IMR-90 (cell line): Measurements from ENCODE around the gene ATRN. TPM values are rescaled to one million over a fixed set of nuclear protein-coding genes. Genes with fewer than 3 reads are reported as not detected.

Experiments used
- ATAC-seq: fragments of 200-7000 bp; cut with Tn5 transposase; 2 replicates; pipeline ENCODE4 v1.9.1; 2020; ENCODE audit warnings: low read depth, mild to moderate bottlenecking, moderate library complexity
- BruUV-seq: library from RNA; stranded (reverse); fragments of 400-500 nt; replicated peaks from 2 replicates; lab custom pipeline; 2021; lab: Mats Ljungman, UMichigan
- CTCF ChIA-PET: fragments of 300-600 bp; formaldehyde crosslinking; extraction: SDS; loops from one replicate; lab custom pipeline; 2021; ENCODE audit warnings: antibody characterized with exemption; lab: Yijun Ruan, JAX
- POLR2A ChIA-PET: fragments of 300-600 bp; sonication (Branson Sonifier 250); formaldehyde crosslinking; loops from one replicate; lab custom pipeline; 2022; ENCODE audit warnings: antibody characterized with exemption; ENCODE audit not compliant: unreplicated experiment; lab: Charles Lee
- DNase-seq: peaks from one replicate; pipeline ENCODE4 v3.0.0; 2013
- H2AFZ ChIP-seq: replicated peaks from 2 replicates; pipeline ENCODE3; 2013; ENCODE audit warnings: low read length, mild to moderate bottlenecking; ENCODE audit not compliant: poor library complexity
- H2AK5ac ChIP-seq: 2 replicates; pipeline ENCODE4 v1.6.1; 2013; ENCODE audit warnings: low read depth, low read length, inconsistent platforms
- H2AK9ac ChIP-seq: replicated peaks from 2 replicates; pipeline ENCODE3; 2013; ENCODE audit warnings: mild to moderate bottlenecking, low read depth, low read length, moderate library complexity; ENCODE audit not compliant: poor library complexity
- H2BK120ac ChIP-seq: 2 replicates; pipeline ENCODE4 v1.6.1; 2013; ENCODE audit warnings: low read depth, low read length, inconsistent platforms
- H2BK15ac ChIP-seq: 3 replicates; pipeline ENCODE4 v1.6.1; 2013; ENCODE audit warnings: low read depth, low read length, inconsistent platforms
- H2BK20ac ChIP-seq: 2 replicates; pipeline ENCODE4 v1.6.1; 2013; ENCODE audit warnings: low read depth, mild to moderate bottlenecking, inconsistent platforms, low read length, moderate library complexity
- H2BK5ac ChIP-seq: 2 replicates; pipeline ENCODE4 v1.6.1; 2013; ENCODE audit warnings: mild to moderate bottlenecking, low read depth, low read length, inconsistent platforms; ENCODE audit not compliant: poor library complexity, severe bottlenecking
- H3K14ac ChIP-seq: replicated peaks from 2 replicates; pipeline ENCODE4 v1.6.1; 2013; ENCODE audit warnings: low read depth, low read length, inconsistent platforms
- H3K18ac ChIP-seq: 2 replicates; pipeline ENCODE4 v1.6.1; 2013; ENCODE audit warnings: low read depth, low read length, control low read depth
- H3K23ac ChIP-seq: 2 replicates; pipeline ENCODE4 v1.6.1; 2013; ENCODE audit warnings: low read depth, low read length, inconsistent platforms
- H3K27ac ChIP-seq: 2 replicates; pipeline ENCODE4 v1.5.1; 2013; ENCODE audit warnings: mild to moderate bottlenecking, control low read depth, low read length; ENCODE audit not compliant: insufficient read depth
- H3K27me3 ChIP-seq: 2 replicates; pipeline ENCODE4 v1.6.1; 2013; ENCODE audit warnings: low read length; ENCODE audit not compliant: control insufficient read depth, insufficient read depth
- H3K36me3 ChIP-seq: 2 replicates; pipeline ENCODE4 v1.6.1; 2013; ENCODE audit warnings: low read length, mixed read lengths; ENCODE audit not compliant: control insufficient read depth, insufficient read depth
- H3K4ac ChIP-seq: 2 replicates; pipeline ENCODE4 v1.6.1; 2013; ENCODE audit warnings: low read depth, low read length, inconsistent platforms
- H3K4me1 ChIP-seq: 2 replicates; pipeline ENCODE4 v1.6.1; 2013; ENCODE audit warnings: low read length, mixed read lengths; ENCODE audit not compliant: control insufficient read depth, insufficient read depth
- H3K4me2 ChIP-seq: 2 replicates; pipeline ENCODE4 v1.6.1; 2013; ENCODE audit warnings: low read depth, mild to moderate bottlenecking, control low read depth, low read length, moderate library complexity
- H3K4me3 ChIP-seq: 2 replicates; pipeline ENCODE4 v1.5.1; 2013; ENCODE audit warnings: low read depth, mild to moderate bottlenecking, control low read depth, low read length, moderate library complexity; ENCODE audit not compliant: insufficient read depth
- H3K56ac ChIP-seq: 2 replicates; pipeline ENCODE4 v1.6.1; 2013; ENCODE audit warnings: low read length, inconsistent platforms; ENCODE audit not compliant: insufficient read depth; ENCODE audit errors: extremely low read depth
- H3K79me1 ChIP-seq, 2 experiments: 2 replicates each; pipeline ENCODE4 v1.6.1; 2013; ENCODE audit warnings: low read length in 2 of 2, inconsistent platforms in 1 of 2, low read depth in 1 of 2
- H3K9ac ChIP-seq: 2 replicates; pipeline ENCODE4 v1.6.1; 2013; ENCODE audit warnings: low read depth, low read length, control low read depth
- H3K9me1 ChIP-seq: 2 replicates; pipeline ENCODE4 v1.6.1; 2013; ENCODE audit warnings: low read length, inconsistent platforms; ENCODE audit not compliant: insufficient read depth
- H3K9me3 ChIP-seq: 2 replicates; pipeline ENCODE4 v1.6.1; 2013; ENCODE audit warnings: low read length; ENCODE audit not compliant: control insufficient read depth, insufficient read depth
- H4K20me1 ChIP-seq: 2 replicates; pipeline ENCODE4 v1.6.1; 2013; ENCODE audit warnings: low read length, inconsistent platforms; ENCODE audit not compliant: insufficient read depth
- H4K5ac ChIP-seq: 2 replicates; pipeline ENCODE4 v1.6.1; 2013; ENCODE audit warnings: mild to moderate bottlenecking, low read depth, low read length, control low read depth
- H4K8ac ChIP-seq, 2 experiments: 2 replicates each; pipeline ENCODE4 v1.6.1; 2013; ENCODE audit warnings: low read depth in 2 of 2, low read length in 2 of 2, control low read depth in 1 of 2, inconsistent platforms in 1 of 2
- H4K91ac ChIP-seq: 2 replicates; pipeline ENCODE4 v1.6.1; 2013; ENCODE audit warnings: low read depth, low read length, inconsistent platforms; ENCODE audit not compliant: insufficient read depth
- BHLHE40 ChIP-seq: fragments of 150-350 bp; IDR thresholded peaks from 2 replicates; pipeline ENCODE4 v1.6.1; 2016; ENCODE audit warnings: mild to moderate bottlenecking, low read depth, low read length
- CEBPB ChIP-seq: IDR thresholded peaks from 2 replicates; pipeline ENCODE4 v1.6.1; 2012; ENCODE audit warnings: low read depth, low read length, improper control_type of control experiment
- CHD1 ChIP-seq: IDR thresholded peaks from 2 replicates; pipeline ENCODE4 v1.6.1; 2012; ENCODE audit warnings: low read depth, low read length, improper control_type of control experiment
- CTCF ChIP-seq: conservative IDR thresholded peaks from 2 replicates; pipeline ENCODE4 v1.5.1; 2012; ENCODE audit warnings: mild to moderate bottlenecking, low read depth, low read length, improper control_type of control experiment
- ELK1 ChIP-seq: fragments of 150-350 bp; IDR thresholded peaks from 2 replicates; pipeline ENCODE4 v1.6.1; 2016; ENCODE audit warnings: low read depth, mild to moderate bottlenecking, low read length, moderate library complexity, borderline replicate concordance
- FOS ChIP-seq: fragments of 150-350 bp; IDR thresholded peaks from 2 replicates; pipeline ENCODE4 v1.6.1; 2016; ENCODE audit warnings: low read depth, low read length
- MAFK ChIP-seq: IDR thresholded peaks from 2 replicates; pipeline ENCODE4 v1.6.1; 2012; ENCODE audit warnings: low read depth, low read length, improper control_type of control experiment
- MAZ ChIP-seq: IDR thresholded peaks from 2 replicates; pipeline ENCODE4 v1.6.1; 2012; ENCODE audit warnings: low read depth, mild to moderate bottlenecking, low read length, improper control_type of control experiment, moderate library complexity, borderline replicate concordance
- MXI1 ChIP-seq: IDR thresholded peaks from 2 replicates; pipeline ENCODE4 v1.6.1; 2012; ENCODE audit warnings: low read depth, mild to moderate bottlenecking, low read length, moderate library complexity, borderline replicate concordance
- NFE2L2 ChIP-seq: fragments of 150-350 bp; IDR thresholded peaks from 2 replicates; pipeline ENCODE4 v1.6.1; 2016; ENCODE audit warnings: low read depth, mild to moderate bottlenecking, low read length
- POLR2A ChIP-seq: IDR thresholded peaks from 2 replicates; pipeline ENCODE4 v1.6.1; 2012; ENCODE audit warnings: mild to moderate bottlenecking, low read depth, low read length
- RAD21 ChIP-seq: IDR thresholded peaks from 2 replicates; pipeline ENCODE4 v1.6.1; 2012; ENCODE audit warnings: low read length, improper control_type of control experiment
- RCOR1 ChIP-seq: IDR thresholded peaks from 2 replicates; pipeline ENCODE4 v1.6.1; 2012; ENCODE audit warnings: mild to moderate bottlenecking, low read length, improper control_type of control experiment; ENCODE audit not compliant: insufficient replicate concordance
- RFX5 ChIP-seq: IDR thresholded peaks from 2 replicates; pipeline ENCODE4 v1.8.0; 2012; ENCODE audit warnings: low read depth, mild to moderate bottlenecking, low read length, moderate library complexity
- SMC3 ChIP-seq: fragments of 150-350 bp; IDR thresholded peaks from 2 replicates; pipeline ENCODE4 v1.6.1; 2016; ENCODE audit warnings: low read depth, mild to moderate bottlenecking, antibody characterized with exemption, low read length, moderate library complexity
- USF2 ChIP-seq: fragments of 150-350 bp; IDR thresholded peaks from 2 replicates; pipeline ENCODE4 v1.6.1; 2017; ENCODE audit warnings: mild to moderate bottlenecking, antibody characterized with exemption, low read length, low read depth
- WGBS, 2 experiments: methylation state at CpG; one replicate each; pipeline versions ENCODE4 v1.1.5 to v1.1.7; 2013; ENCODE audit warnings: missing lambda C conversion rate in 2 of 2; ENCODE audit not compliant: insufficient read length in 1 of 2; ENCODE audit errors: extremely low coverage in 2 of 2; 5-methylcytosine and 5-hydroxymethylcytosine counted together
- dilution Hi-C: fragments of 300-500 bp; cut with HindIII; formaldehyde crosslinking; loops from one replicate; pipeline ENCODE4 v1.14.3; 2018; ENCODE audit warnings: low sequenced_read_pairs; ENCODE audit not compliant: unreplicated experiment
- in situ Hi-C: fragments of 300-500 bp; cut with MboI; formaldehyde crosslinking; loops from 3 replicates; pipeline ENCODE4 v1.14.3; 2019; ENCODE audit warnings: low sequenced_read_pairs, inconsistent platforms, mixed read lengths
- intact Hi-C: fragments of 100-400 bp; cut with micrococcal nuclease; formaldehyde crosslinking; loops from 2 replicates; pipeline ENCODE4 v1.10.0; 2022
- polyA plus RNA-seq, 3 experiments: library from polyadenylated mRNA; depleted of rRNA; stranded (reverse); fragments of >200 nt; gene quantifications; 2 replicates each; pipeline ENCODE4 v1.2.3, GENCODE V29; 2012; ENCODE audit warnings: low replicate concordance in 1 of 3
- total RNA-seq: library from RNA; depleted of rRNA; stranded (reverse); fragments of >200 nt; gene quantifications from 2 replicates; pipeline ENCODE4 v1.2.3, GENCODE V29; 2012

The ATRN gene
- total and polyA plus RNA-seq, 2 of the 4 experiments (the other 2 are of a cell fraction), result 32.3 to 46.2 TPM

GRCh38 chr20:3661060-3661813 is 190.4 kb downstream of the ATRN start:
- intact Hi-C loops (no loop called here), in situ Hi-C loops (no loop called here), dilution Hi-C loops (no loop called here)
- Histone ChIP-seq H2BK120ac (no peak overlapping the region), H3K18ac (no peak overlapping the region), H3K9me3 (no peaks in the 10 kb centered on the region), H4K20me1 (0 out of 2 replicates have a peak, but pooled peaks cover 3% of the 10 kb centered on the region), H3K4me3 (no peak overlapping the region), H3K14ac (no peak overlapping the region), H3K9me1 (no peaks in the 10 kb centered on the region), H2AK9ac (no peak overlapping the region), H2BK20ac (no peak overlapping the region), H3K36me3 (no peaks in the 10 kb centered on the region), H3K79me1 (no peaks in the 10 kb centered on the region), H3K4me1 (no peaks in the 10 kb centered on the region), H3K4ac (no peak overlapping the region), H3K4me2 (no peak overlapping the region), H3K27ac (no peak overlapping the region), H4K5ac (no peak overlapping the region), H2BK15ac (no peak overlapping the region), H3K27me3 (peaks cover 63% of the 10 kb centered on the region), H2AFZ (no peak overlapping the region), H4K91ac (no peak overlapping the region), H3K23ac (no peak overlapping the region), H2AK5ac (no peak overlapping the region), H3K9ac (no peak overlapping the region), H2BK5ac (no peak overlapping the region), H3K56ac (no peak overlapping the region), H4K8ac (no peak overlapping the region)
- no peak for TF ChIP-seq CHD1
- no peak for TF ChIP-seq NFE2L2
- no peak for TF ChIP-seq SMC3
- no peak for TF ChIP-seq ELK1
- TF ChIP-seq RFX5, result no peak
- no peak for TF ChIP-seq MAFK
- no peak for TF ChIP-seq MXI1
- no peak for TF ChIP-seq RCOR1
- TF ChIP-seq MAZ, result no peak
- TF ChIP-seq FOS, result no peak
- no peak for TF ChIP-seq BHLHE40
- no peak for TF ChIP-seq RAD21
- no peak for TF ChIP-seq USF2
- TF ChIP-seq CEBPB, result no peak
- TF ChIP-seq POLR2A, result no peak
- TF ChIP-seq CTCF, result no peak
- POLR2A ChIA-PET, result no interaction called here
- CTCF ChIA-PET, result no interaction called here
- ATAC-seq, result no peak
- 1% methylated on average over 24 of the region's 60 CpGs; no CpG with 5 or more reads in 1 of the 2 experiments for WGBS, 2 experiments
- DNase-seq, result no peak
- BruUV-seq, result no TSS peak
